GM11168 (cell line): Measurements from ENCODE around the gene KIFC3.
"Not testable (repeated sequence)": the region's sequence is repeated elsewhere in the genome, so short reads cannot be mapped to it uniquely, and the experiment has no call there.

ENCODE experiments used
- in situ Hi-C: fragments of 300-500 bp; cut with MboI; formaldehyde crosslinking; loops from one replicate; pipeline ENCODE4 v1.12.0; 2022; ENCODE audit warnings: low sequenced_read_pairs; ENCODE audit not compliant: unreplicated experiment

The KIFC3 gene

GRCh38 chr16:57807252-57807967, 5.1 kb upstream of the KIFC3 start:
- in situ Hi-C loops = no loop called here

- in situ Hi-C loops = no loop called here
These were observed 2.9 kb upstream of the KIFC3 start for GRCh38 chr16:57805176-57805575.

- in situ Hi-C loops = no loop called here
These were observed 2.0 kb upstream of the KIFC3 start for GRCh38 chr16:57804111-57804837.

- in situ Hi-C loops = no loop called here
These were observed 1.1 kb upstream of the KIFC3 start for GRCh38 chr16:57803134-57803990.

- in situ Hi-C loops = no loop called here
These were observed 416 bp downstream of the KIFC3 start for GRCh38 chr16:57801809-57802340.

GRCh38 chr16:57801098-57801808, 1.0 kb downstream of the KIFC3 start:
- in situ Hi-C loops = no loop called here

- in situ Hi-C loops = no loop called here
These were observed 1.8 kb downstream of the KIFC3 start for GRCh38 chr16:57800200-57801097.

GRCh38 chr16:57799600-57800199, 2.6 kb downstream of the KIFC3 start:
- in situ Hi-C loops = no loop called here

- in situ Hi-C loops = no loop called here
These were observed 3.2 kb downstream of the KIFC3 start for GRCh38 chr16:57798953-57799599.

GRCh38 chr16:57798267-57798810, 4.0 kb downstream of the KIFC3 start:
- in situ Hi-C loops = no loop called here

- in situ Hi-C loops = no loop called here
These were observed 4.6 kb downstream of the KIFC3 start for GRCh38 chr16:57797526-57798266.

- in situ Hi-C loops = no loop called here
These were observed 5.1 kb downstream of the KIFC3 start for GRCh38 chr16:57797216-57797525.

- in situ Hi-C loops = not testable (repeated sequence)
These were observed 6.3 kb downstream of the KIFC3 start for GRCh38 chr16:57796014-57796413.

- in situ Hi-C loops = no loop called here
These were observed 6.8 kb downstream of the KIFC3 start for GRCh38 chr16:57795431-57795878.

GRCh38 chr16:57794849-57795430, 7.4 kb downstream of the KIFC3 start:
- in situ Hi-C loops = no loop called here

GRCh38 chr16:57791893-57792461, 10.3 kb downstream of the KIFC3 start:
- in situ Hi-C loops = no loop called here
